Endodermal cell (in vitro differentiated cells): ENCODE measurements around the gene ANXA10. TPM values are rescaled to one million over a fixed set of nuclear protein-coding genes. Genes with fewer than 3 reads are reported as not detected.

Source experiments
- DNase-seq: peaks from one replicate; pipeline ENCODE4 v3.0.0-alpha.2; 2017
- H3K27ac ChIP-seq: 2 replicates; pipeline ENCODE4 v1.5.1; 2013; ENCODE audit warnings: mild to moderate bottlenecking, low read depth, low read length, moderate library complexity
- H3K27me3 ChIP-seq: 2 replicates; pipeline ENCODE4 v1.6.1; 2013; ENCODE audit warnings: mild to moderate bottlenecking, low read length, moderate library complexity; ENCODE audit not compliant: insufficient read depth, control insufficient read depth, poor library complexity, severe bottlenecking
- H3K36me3 ChIP-seq: 2 replicates; pipeline ENCODE4 v1.7.0; 2013; ENCODE audit warnings: mild to moderate bottlenecking, low read length, moderate library complexity; ENCODE audit not compliant: control insufficient read depth, insufficient read depth
- H3K4me1 ChIP-seq: one replicate; pipeline ENCODE4 v1.7.0; 2013; ENCODE audit warnings: low read length; ENCODE audit not compliant: control insufficient read depth, insufficient read depth
- H3K4me3 ChIP-seq: 2 replicates; pipeline ENCODE4 v1.5.1; 2013; ENCODE audit warnings: mild to moderate bottlenecking, low read length, moderate library complexity
- H3K9ac ChIP-seq: 2 replicates; pipeline ENCODE4 v1.6.1; 2013; ENCODE audit warnings: mild to moderate bottlenecking, low read length, moderate library complexity; ENCODE audit not compliant: poor library complexity, severe bottlenecking; ENCODE audit errors: extremely low read depth
- H3K9me3 ChIP-seq: 2 replicates; pipeline ENCODE4 v1.6.1; 2013; ENCODE audit warnings: mild to moderate bottlenecking, low read length, moderate library complexity; ENCODE audit not compliant: control insufficient read depth
- H3K27ac Mint-ChIP-seq: 2 replicates; pipeline ENCODE4 v1.8.0; 2020; ENCODE audit warnings: mixed read lengths
- H3K27me3 Mint-ChIP-seq: 2 replicates; pipeline ENCODE4 v1.8.0; 2021; ENCODE audit warnings: mild to moderate bottlenecking, mixed read lengths; ENCODE audit not compliant: insufficient read depth
- H3K36me3 Mint-ChIP-seq: 2 replicates; pipeline ENCODE4 v1.8.0; 2020; ENCODE audit warnings: low read depth, mixed read lengths
- H3K4me1 Mint-ChIP-seq: 2 replicates; pipeline ENCODE4 v1.8.0; 2020; ENCODE audit warnings: mixed read lengths
- H3K4me3 Mint-ChIP-seq: 2 replicates; pipeline ENCODE4 v1.8.0; 2020; ENCODE audit warnings: mild to moderate bottlenecking, moderate library complexity, mixed read lengths
- H3K9me3 Mint-ChIP-seq: 2 replicates; pipeline ENCODE4 v1.8.0; 2020; ENCODE audit warnings: mild to moderate bottlenecking, mixed read lengths
- WGBS, 2 experiments: methylation state at CpG; one replicate each; pipeline versions ENCODE4 v1.1.5 to v1.1.7; 2013; ENCODE audit warnings: missing lambda C conversion rate in 2 of 2, mixed read lengths in 1 of 2; ENCODE audit not compliant: insufficient coverage in 1 of 2, insufficient read length in 1 of 2; 5-methylcytosine and 5-hydroxymethylcytosine counted together
- total RNA-seq, 2 donors: library from RNA; stranded (reverse); fragmentation: NEBNext Ultra II Directional in 1 of 2; extraction: Animal tissue kit (Norgen Biotek cat#: 25700) in 1 of 2; gene quantifications; 2 replicates in 1 of 2; 3 replicates in 1 of 2; pipeline ENCODE4 v1.2.1, GENCODE V29; 2021
- TF ChIP-seq, protein P1 (sequence below): fragments of 200-600 bp; sonication (generic); conservative IDR thresholded peaks from 2 replicates; pipeline ENCODE4 v1.5.0; 2021; ENCODE audit warnings: antibody characterized with exemption, mild to moderate bottlenecking

Gene ANXA10
- total RNA-seq, 2 donors from 2014 or later, result not detected

DNA sequence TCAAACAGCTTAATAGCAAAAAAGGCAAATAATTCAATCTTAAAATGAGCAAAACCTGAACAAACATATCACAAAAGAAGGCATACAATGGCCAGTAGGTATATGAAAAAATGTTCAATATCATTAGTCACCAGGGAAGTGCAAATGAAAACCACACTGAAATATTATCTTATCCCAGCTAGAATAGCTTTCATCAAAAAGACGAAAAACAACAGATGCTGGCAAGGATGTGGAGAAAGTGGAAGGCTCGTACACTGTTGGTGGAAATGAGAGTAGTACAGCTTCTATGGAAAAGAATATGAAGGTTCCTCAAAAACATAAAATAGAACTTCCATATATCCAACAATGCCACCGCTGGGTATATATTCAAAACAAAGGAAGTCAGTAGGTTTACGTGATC lies 29.3 kb upstream of the ANXA10 start:
- H3K27me3 Mint-ChIP-seq, result no peaks in the 10 kb centered on the region
- Histone ChIP-seq H3K27ac (no peak overlapping the region), H3K4me3 (no peak overlapping the region), H3K4me1 (no peaks in the 10 kb centered on the region), H3K27me3 (no peaks in the 10 kb centered on the region), H3K36me3 (no peaks in the 10 kb centered on the region), H3K9me3 (no peaks in the 10 kb centered on the region), H3K9ac (no peak overlapping the region)
- H3K36me3 Mint-ChIP-seq, result no peaks in the 10 kb centered on the region
- no peaks in the 10 kb centered on the region for H3K9me3 Mint-ChIP-seq
- H3K27ac Mint-ChIP-seq, result no peak overlapping the region
- TF ChIP-seq, protein P1, sequence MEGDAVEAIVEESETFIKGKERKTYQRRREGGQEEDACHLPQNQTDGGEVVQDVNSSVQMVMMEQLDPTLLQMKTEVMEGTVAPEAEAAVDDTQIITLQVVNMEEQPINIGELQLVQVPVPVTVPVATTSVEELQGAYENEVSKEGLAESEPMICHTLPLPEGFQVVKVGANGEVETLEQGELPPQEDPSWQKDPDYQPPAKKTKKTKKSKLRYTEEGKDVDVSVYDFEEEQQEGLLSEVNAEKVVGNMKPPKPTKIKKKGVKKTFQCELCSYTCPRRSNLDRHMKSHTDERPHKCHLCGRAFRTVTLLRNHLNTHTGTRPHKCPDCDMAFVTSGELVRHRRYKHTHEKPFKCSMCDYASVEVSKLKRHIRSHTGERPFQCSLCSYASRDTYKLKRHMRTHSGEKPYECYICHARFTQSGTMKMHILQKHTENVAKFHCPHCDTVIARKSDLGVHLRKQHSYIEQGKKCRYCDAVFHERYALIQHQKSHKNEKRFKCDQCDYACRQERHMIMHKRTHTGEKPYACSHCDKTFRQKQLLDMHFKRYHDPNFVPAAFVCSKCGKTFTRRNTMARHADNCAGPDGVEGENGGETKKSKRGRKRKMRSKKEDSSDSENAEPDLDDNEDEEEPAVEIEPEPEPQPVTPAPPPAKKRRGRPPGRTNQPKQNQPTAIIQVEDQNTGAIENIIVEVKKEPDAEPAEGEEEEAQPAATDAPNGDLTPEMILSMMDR, result no peak
- no peak for DNase-seq
- 98% methylated on average over 4 of the region's 4 CpGs; no CpG with 5 or more reads in 1 of the 2 experiments for WGBS, 2 experiments
- H3K4me3 Mint-ChIP-seq, result no peak overlapping the region
- H3K4me1 Mint-ChIP-seq, result peaks cover 3% of the 10 kb centered on the region

DNA sequence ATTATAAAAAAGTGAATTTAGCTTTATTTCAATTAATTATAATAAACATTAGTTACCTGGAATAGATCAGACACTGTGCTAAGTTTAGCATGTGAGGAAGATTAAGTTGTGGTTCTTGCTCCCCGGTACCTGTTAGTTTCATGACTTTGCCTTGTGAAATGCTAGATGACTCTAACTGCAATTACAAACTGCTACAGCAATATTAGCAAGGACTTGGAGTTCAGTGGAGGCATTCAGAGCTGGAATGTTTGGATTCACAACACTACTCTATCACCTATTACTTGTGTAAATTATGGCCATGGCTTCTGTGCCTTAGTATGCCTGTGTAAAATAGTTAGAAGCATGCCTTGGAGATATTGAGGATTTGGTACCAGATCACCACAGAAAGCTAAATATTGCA lies 21.4 kb upstream of the ANXA10 start:
- WGBS, 2 experiments, result 100% methylated on average over 1 of the region's 1 CpG
- H3K36me3 ChIP-seq, result no peaks in the 10 kb centered on the region
- TF ChIP-seq, protein P1, result no peak
- no peak overlapping the region for H3K4me3 ChIP-seq
- Mint-ChIP-seq H3K36me3 (no peaks in the 10 kb centered on the region), H3K4me3 (no peak overlapping the region), H3K27ac (no peak overlapping the region), H3K27me3 (no peaks in the 10 kb centered on the region), H3K4me1 (no peaks in the 10 kb centered on the region), H3K9me3 (peaks cover 12% of the 10 kb centered on the region)
- DNase-seq, result no peak
- H3K9ac ChIP-seq, result no peak overlapping the region
- H3K4me1 ChIP-seq, result no peaks in the 10 kb centered on the region
- no peaks in the 10 kb centered on the region for H3K27me3 ChIP-seq
- no peak overlapping the region for H3K27ac ChIP-seq
- H3K9me3 ChIP-seq, result no peaks in the 10 kb centered on the region

DNA sequence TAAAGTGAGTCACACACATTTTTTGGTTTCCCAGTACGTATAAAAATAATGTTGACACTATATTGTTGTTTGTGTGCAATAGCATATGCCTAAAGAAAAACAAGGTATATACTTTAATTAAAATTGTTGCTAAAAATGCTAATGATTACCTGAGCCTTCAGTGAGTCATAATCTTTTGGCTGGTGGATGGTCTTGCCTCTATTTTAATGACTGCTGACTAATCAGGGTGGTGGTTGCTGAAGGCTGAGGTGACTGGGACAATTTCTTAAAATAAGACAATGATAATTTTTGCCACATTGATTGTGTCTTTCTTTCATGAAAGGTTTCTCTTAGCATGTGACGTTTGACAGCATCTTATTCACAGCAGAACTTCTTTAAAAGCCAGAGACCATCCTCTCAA lies 21.0 kb upstream of the ANXA10 start:
- Histone ChIP-seq H3K4me1 (no peaks in the 10 kb centered on the region), H3K9me3 (no peaks in the 10 kb centered on the region), H3K9ac (no peak overlapping the region), H3K4me3 (no peak overlapping the region), H3K36me3 (no peaks in the 10 kb centered on the region), H3K27ac (no peak overlapping the region), H3K27me3 (no peaks in the 10 kb centered on the region)
- Mint-ChIP-seq H3K4me1 (no peaks in the 10 kb centered on the region), H3K36me3 (no peaks in the 10 kb centered on the region), H3K27me3 (no peaks in the 10 kb centered on the region), H3K9me3 (peaks cover 12% of the 10 kb centered on the region), H3K4me3 (no peak overlapping the region), H3K27ac (no peak overlapping the region)
- no peak for DNase-seq
- WGBS, 2 experiments, result 92 to 100% methylated on average over 1 to 2 of the region's 2 CpGs
- TF ChIP-seq, protein P1, result no peak
